IPS-18a (cell line): ENCODE data around the gene CX3CL1.

Source experiments
- H3K27ac ChIP-seq: one replicate; pipeline ENCODE4 v1.5.1; 2013; ENCODE audit warnings: low read length
- H3K27me3 ChIP-seq: one replicate; pipeline ENCODE4 v1.6.1; 2013; ENCODE audit warnings: mild to moderate bottlenecking, low read length; ENCODE audit not compliant: control insufficient read depth, insufficient read depth
- H3K36me3 ChIP-seq: one replicate; pipeline ENCODE4 v1.6.1; 2013; ENCODE audit warnings: low read depth, low read length; ENCODE audit not compliant: control insufficient read depth
- H3K4me1 ChIP-seq: one replicate; pipeline ENCODE4 v1.6.1; 2013; ENCODE audit warnings: low read depth, low read length; ENCODE audit not compliant: control insufficient read depth
- H3K4me3 ChIP-seq: one replicate; pipeline ENCODE4 v1.5.1; 2013; ENCODE audit warnings: low read length
- H3K9ac ChIP-seq: one replicate; pipeline ENCODE4 v1.6.1; 2013; ENCODE audit warnings: mild to moderate bottlenecking, low read length, moderate library complexity
- H3K9me3 ChIP-seq: one replicate; pipeline ENCODE4 v1.6.1; 2013; ENCODE audit warnings: low read depth, low read length; ENCODE audit not compliant: control insufficient read depth

Gene CX3CL1

DNA sequence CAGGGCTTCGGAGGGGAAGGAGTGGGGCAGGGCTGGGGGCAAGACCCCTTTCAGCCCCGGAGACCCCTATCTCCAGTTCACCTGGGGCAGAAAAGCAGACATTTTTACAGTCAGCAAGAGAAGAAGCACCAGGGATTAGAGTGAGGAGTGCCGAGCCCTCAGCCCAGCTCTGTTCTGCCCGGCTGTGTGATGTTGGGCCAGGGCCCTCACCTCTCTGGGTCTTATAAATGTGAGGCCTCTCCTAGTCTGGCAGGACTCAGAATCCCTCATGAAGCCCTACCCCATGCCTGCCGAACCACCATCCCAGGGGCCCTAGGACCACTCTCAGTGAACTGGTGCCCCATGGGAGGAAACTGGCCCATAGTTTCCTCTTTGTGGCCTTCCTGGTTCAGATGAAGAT is 12.8 kb downstream of the CX3CL1 start:
- Histone ChIP-seq H3K4me1 (peaks cover 4% of the 10 kb centered on the region), H3K4me3 (no peak overlapping the region), H3K36me3 (no peaks in the 10 kb centered on the region), H3K9ac (no peak overlapping the region), H3K27me3 (no peaks in the 10 kb centered on the region), H3K27ac (no peak overlapping the region), H3K9me3 (no peaks in the 10 kb centered on the region)

DNA sequence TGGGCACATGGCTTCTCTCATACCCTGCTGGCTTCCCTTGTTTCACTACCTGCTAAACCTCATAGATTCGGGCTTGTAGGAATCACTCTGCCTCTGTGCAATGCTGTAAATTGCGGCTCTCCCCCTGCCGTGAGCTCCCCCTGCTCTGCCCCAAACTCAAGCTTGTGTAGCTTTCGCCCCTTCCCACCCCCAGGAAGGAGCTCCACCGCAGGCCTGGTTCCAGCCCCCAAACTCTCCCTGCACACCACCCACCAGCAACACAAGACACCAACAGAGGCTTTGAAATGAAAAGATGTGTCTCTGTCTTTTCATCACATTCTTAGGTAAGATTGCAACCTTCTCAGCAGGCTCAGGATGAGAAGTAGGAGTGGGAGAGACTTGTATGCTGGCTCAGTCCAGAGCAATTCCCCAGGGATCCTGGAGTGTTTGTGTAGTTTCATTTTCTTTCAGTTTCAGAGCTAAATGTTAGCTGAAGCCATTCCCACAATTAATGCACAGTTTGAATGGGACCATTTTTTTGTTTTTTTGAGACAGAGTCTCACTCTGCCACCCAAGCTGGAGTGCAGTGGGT is 14.2 kb downstream of the CX3CL1 start:
- Histone ChIP-seq H3K27me3 (no peaks in the 10 kb centered on the region), H3K9ac (no peak overlapping the region)

DNA sequence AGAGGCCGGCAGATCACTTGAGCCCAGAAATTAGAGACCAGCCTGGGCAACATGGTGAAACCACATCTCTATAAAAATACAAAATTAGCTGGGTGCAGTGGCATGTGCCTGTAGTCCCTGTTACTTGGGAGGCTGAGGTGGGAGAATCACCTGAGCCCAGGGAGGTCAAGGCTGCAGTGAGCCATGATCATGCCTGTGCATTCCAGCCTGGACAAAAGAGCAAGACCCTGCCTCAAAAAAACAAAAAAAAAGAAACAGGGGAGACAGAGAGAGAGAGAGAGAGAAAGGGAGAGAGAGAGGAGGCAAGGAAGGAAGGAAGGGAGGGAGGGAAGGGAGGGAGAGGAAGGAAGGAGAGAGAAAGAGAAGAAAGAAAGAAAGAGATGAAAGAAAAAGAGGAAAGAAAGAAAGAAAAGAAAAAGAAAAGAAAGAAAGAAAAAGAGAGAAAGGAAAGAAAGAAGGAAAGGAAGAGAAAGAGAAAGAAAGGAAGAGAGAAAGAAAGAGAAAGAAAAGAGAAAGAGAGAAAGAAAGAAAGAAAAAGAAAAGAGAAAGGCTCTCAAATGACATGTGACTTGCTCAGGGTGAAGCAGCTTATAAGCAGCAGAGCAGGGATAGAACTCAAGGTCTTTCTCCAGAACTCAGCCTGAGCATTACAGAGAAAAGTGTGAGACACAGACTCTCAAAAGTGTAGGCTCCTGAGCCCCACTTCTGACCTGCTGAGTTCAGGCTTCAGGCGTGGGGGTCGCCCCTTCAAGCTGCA is 15.5 kb downstream of the CX3CL1 start:
- Histone ChIP-seq H3K4me3 (no peak overlapping the region), H3K9ac (no peak overlapping the region), H3K4me1 (peaks cover 4% of the 10 kb centered on the region), H3K27ac (no peak overlapping the region), H3K9me3 (no peaks in the 10 kb centered on the region), H3K27me3 (no peaks in the 10 kb centered on the region), H3K36me3 (no peaks in the 10 kb centered on the region)

More for the DNA sequence above, 14.2 kb downstream of the CX3CL1 start:
- H3K36me3 ChIP-seq, result no peaks in the 10 kb centered on the region
- H3K9me3 ChIP-seq, result no peaks in the 10 kb centered on the region
- no peak overlapping the region for H3K4me3 ChIP-seq
- H3K27ac ChIP-seq, result no peak overlapping the region
- H3K4me1 ChIP-seq, result peaks cover 4% of the 10 kb centered on the region

DNA sequence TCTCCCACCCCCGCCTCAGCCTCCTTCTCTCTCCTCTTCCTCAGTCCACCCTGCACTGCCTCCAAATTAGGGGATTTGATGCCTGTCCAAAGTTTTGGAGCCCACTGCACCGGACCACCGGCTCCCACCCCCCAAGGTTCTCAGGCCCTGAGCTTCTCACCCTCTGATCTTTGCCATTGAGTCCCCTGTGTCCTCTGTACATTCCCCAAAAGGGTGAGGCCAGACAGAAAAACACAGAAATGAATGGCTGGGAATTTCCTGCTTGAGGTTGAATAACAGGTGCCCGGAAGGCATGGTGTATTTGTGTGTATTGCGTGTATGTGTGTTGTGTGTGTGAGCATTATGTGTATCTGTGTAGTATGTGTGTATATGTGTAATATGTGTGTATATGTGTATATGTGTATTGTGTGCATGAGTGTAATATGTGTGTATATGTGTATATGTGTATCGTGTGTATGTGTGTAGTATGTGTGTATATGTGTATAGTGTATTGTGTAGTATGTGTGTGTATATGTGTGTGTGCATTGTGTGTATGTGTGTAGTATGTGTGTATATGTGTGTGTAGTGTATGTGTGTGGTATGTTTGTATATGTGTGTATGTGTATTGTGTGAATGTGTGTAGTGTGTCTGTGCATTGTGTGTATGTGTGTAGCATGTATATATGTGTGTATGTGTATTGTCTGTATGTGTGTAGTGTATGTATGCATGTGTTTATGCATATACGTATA is 16.2 kb downstream of the CX3CL1 start:
- Histone ChIP-seq H3K36me3 (no peaks in the 10 kb centered on the region), H3K4me1 (peaks cover 4% of the 10 kb centered on the region), H3K9me3 (no peaks in the 10 kb centered on the region), H3K27me3 (no peaks in the 10 kb centered on the region), H3K27ac (no peak overlapping the region), H3K4me3 (no peak overlapping the region), H3K9ac (no peak overlapping the region)

DNA sequence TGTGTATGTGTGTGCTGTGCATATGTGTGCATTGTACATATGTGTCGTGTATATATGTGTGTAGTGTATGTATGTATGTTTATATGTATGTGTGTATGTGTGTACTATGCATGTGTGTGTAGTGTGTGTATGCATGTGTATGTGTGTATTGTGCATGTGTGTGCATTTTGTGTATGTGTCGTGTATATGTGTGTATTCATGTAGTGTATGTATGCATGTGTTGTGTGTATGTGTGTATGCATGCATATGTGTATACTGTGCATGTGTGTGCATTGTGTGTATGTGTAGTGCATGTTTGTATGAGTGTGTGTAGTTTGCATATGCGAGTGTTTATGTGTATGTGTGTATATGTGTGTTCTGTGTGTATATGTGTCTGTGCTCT is 16.8 kb downstream of the CX3CL1 start:
- Histone ChIP-seq H3K27me3 (no peaks in the 10 kb centered on the region), H3K9me3 (no peaks in the 10 kb centered on the region), H3K36me3 (no peaks in the 10 kb centered on the region), H3K4me3 (no peak overlapping the region), H3K9ac (no peak overlapping the region), H3K27ac (no peak overlapping the region), H3K4me1 (peaks cover 4% of the 10 kb centered on the region)

DNA sequence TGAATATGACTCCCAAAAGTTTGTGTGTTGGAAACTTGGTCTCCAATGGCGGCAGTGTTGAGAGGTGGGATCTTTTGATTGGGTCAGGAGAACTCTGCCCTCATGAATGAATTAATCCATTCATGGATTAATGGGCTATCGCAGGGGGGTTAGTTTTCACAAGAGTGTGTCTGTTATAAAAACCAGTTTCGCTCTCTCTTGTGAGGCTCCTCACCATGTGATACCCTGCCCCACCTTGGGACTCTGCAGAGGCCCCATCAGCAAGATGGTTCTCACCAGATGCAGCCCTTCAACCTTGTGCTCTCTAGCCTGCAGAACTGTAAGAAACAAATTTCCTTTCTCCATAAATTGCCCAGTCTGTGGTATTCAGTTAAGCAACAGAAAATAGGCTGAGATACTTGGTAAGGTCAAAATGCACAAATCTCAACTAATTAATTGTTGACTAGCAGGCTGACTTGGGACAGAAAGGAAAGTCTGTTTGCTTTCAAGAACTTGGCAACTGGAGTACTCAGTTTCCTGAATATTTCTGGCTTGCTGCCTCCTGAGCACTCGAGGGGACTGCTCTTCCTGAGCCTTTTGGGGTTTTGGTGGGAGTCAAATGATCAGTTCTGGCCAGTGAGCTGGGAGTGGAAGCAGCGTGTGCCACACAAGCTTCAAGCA is 18.5 kb downstream of the CX3CL1 start:
- H3K27ac ChIP-seq, result no peak overlapping the region
- H3K9me3 ChIP-seq, result no peaks in the 10 kb centered on the region
- no peak overlapping the region for H3K9ac ChIP-seq
- H3K36me3 ChIP-seq, result no peaks in the 10 kb centered on the region
- no peaks in the 10 kb centered on the region for H3K27me3 ChIP-seq
- no peak overlapping the region for H3K4me3 ChIP-seq
- H3K4me1 ChIP-seq, result peaks cover 4% of the 10 kb centered on the region

DNA sequence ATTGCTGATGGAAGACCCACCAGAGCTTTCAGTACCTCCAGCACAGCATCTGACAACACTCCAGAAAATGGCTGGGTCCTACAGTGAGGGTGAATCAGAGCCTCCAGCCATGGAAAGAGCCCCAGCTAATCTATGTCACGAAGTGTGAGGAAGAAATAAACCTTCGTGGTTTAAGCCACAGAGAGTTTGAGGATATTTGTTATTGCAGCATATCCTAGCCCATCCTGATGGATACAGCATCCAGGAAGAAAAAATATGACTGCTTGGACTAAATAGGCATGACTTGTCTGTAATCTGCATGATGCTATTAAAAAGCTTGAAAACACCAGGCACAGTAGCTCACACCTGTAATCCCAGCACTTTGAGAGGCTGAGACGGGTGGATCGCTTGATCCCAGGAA is 19.0 kb downstream of the CX3CL1 start:
- Histone ChIP-seq H3K9ac (no peak overlapping the region), H3K4me3 (no peak overlapping the region), H3K9me3 (no peaks in the 10 kb centered on the region), H3K4me1 (peaks cover 4% of the 10 kb centered on the region), H3K36me3 (no peaks in the 10 kb centered on the region), H3K27ac (no peak overlapping the region), H3K27me3 (no peaks in the 10 kb centered on the region)

DNA sequence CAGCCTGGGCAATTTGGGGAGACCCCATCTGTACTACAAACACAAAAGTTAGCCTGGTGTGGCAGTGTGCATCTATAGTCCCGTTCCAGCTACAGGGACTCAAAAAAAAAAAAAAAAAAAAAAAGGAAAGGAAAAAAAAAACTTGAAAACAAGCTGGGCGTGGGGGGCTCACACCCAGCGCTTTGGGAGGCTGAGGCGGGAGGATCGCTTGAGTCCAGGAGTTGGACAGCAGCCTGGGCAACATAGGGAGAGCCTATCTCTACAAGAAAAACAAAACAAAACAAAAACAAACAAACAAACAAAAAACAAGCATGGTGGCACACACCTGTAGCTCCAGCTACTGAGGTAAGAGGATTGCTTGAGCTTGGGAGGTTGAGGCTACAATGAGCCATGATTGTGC is 19.4 kb downstream of the CX3CL1 start:
- H3K4me3 ChIP-seq, result no peak overlapping the region
- H3K27me3 ChIP-seq, result no peaks in the 10 kb centered on the region
- no peak overlapping the region for H3K27ac ChIP-seq
- H3K4me1 ChIP-seq, result no peaks in the 10 kb centered on the region
- no peaks in the 10 kb centered on the region for H3K36me3 ChIP-seq
- no peaks in the 10 kb centered on the region for H3K9me3 ChIP-seq
- no peak overlapping the region for H3K9ac ChIP-seq

DNA sequence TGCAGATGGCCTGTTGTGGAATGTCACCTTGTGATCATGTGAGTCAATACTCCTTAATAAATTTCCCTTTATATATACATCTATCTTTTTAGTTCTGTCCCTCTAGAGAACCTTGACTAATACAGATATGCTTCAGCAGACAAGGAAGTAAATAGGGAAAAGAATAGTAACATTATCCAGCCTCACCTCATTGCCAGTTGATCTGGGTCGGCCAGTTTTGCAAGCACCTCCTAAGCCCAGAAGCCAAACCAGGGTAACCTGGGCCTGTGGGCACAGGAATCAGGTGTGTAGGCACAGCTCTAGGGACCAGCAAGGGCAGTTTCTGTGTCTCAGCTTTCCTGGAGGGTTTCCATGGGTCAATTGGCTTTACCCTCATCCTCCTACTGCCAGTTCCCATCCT is 20.4 kb downstream of the CX3CL1 start:
- H3K36me3 ChIP-seq, result no peaks in the 10 kb centered on the region
- no peaks in the 10 kb centered on the region for H3K9me3 ChIP-seq
- H3K9ac ChIP-seq, result no peak overlapping the region
- no peaks in the 10 kb centered on the region for H3K27me3 ChIP-seq
- no peak overlapping the region for H3K4me3 ChIP-seq
- H3K27ac ChIP-seq, result no peak overlapping the region
- no peaks in the 10 kb centered on the region for H3K4me1 ChIP-seq

DNA sequence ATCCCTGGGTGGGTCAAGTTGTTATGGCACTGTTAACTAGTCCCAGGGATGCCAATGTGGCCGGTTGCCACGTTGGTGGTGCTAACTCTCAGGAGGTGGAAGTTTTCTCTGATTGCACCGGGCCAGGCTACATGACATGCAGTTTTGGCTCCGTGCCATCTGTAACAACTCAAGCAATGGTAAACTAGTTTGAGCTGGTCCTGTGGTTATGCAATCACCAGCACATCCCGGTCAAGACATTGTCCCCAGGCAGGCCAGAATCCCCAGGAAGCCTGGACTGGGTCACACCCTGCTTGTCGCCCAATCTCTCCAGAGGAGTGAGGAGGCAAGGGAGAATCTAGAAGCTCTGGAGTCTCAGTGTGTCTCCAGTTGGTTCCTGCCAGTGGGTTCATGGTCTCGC is 22.2 kb downstream of the CX3CL1 start:
- no peaks in the 10 kb centered on the region for H3K27me3 ChIP-seq
- H3K9ac ChIP-seq, result no peak overlapping the region
- H3K9me3 ChIP-seq, result no peaks in the 10 kb centered on the region
- H3K4me3 ChIP-seq, result no peak overlapping the region
- H3K27ac ChIP-seq, result no peak overlapping the region
- no peaks in the 10 kb centered on the region for H3K4me1 ChIP-seq
- H3K36me3 ChIP-seq, result no peaks in the 10 kb centered on the region

DNA sequence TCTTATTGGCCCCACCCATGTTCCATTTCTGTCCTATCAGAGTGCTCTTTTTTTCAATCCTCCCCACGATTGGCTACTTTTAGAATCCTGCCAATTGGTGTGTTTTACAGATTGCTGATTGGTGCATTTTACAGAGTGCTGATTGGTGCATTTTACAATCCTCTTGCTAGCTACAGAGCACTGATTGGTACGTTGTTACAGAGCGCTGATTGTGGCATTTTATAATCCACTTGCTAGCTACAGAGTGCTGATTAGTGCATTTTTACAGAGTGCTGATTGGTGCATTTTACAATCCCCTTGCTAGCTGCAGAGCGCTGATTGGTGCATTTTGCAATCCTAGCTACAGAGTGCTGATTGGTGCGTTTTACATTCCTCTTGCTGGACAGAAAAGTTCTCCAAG is 22.7 kb downstream of the CX3CL1 start:
- H3K4me1 ChIP-seq, result no peaks in the 10 kb centered on the region
- no peak overlapping the region for H3K4me3 ChIP-seq

More for the DNA sequence above, 22.7 kb downstream of the CX3CL1 start:
- no peak overlapping the region for H3K27ac ChIP-seq
- no peaks in the 10 kb centered on the region for H3K9me3 ChIP-seq
- H3K27me3 ChIP-seq, result no peaks in the 10 kb centered on the region
- H3K36me3 ChIP-seq, result no peaks in the 10 kb centered on the region
- H3K9ac ChIP-seq, result no peak overlapping the region
